Measurements from ENCODE around the gene PPP2R3B. TPM values are rescaled to one million over a fixed set of nuclear protein-coding genes. Genes with fewer than 3 reads are reported as not detected.

The PPP2R3B gene
- total and polyA plus RNA-seq, 2 donors (not counting 1 experiment from before 2014, with no cell fraction given) = 43.3 to 47.6 TPM

GRCh38 chrX:402857-403256 is 16.1 kb upstream of the PPP2R3B start:
- TF ChIP-seq EZH2 (IDR thresholded peaks at IDR 0.05; ENCODE audit: borderline replicate concordance, insufficient read depth, low read depth, low read length, poor library complexity, severe bottlenecking) (no peak), CTCF (IDR thresholded peaks at IDR 0.05) (no peak)
- Histone ChIP-seq H3K9ac (ENCODE audit: low read length) (no peak overlapping the region), H3K4me2 (replicated peaks; ENCODE audit: low read depth, low read length, poor library complexity, severe bottlenecking) (no peak overlapping the region), H3K27ac (ENCODE audit: low read length in 2 of 2) (no peak overlapping the region), H3K36me3 (replicated peaks in 1 of 2; ENCODE audit: control extremely low read depth in 1 of 2, control insufficient read depth in 1 of 2, extremely low read depth in 1 of 2, insufficient read depth in 2 of 2, low read length in 1 of 2) (no peaks in the 10 kb centered on the region), H3K4me3 (ENCODE audit: control extremely low read depth in 1 of 5, extremely low read depth in 1 of 5, insufficient read depth in 1 of 5, low read depth in 2 of 5, low read length in 4 of 5) (no peak overlapping the region), H3K9me3 (ENCODE audit: control extremely low read depth in 1 of 3, control insufficient read depth in 2 of 3, insufficient read depth in 1 of 3, low read length in 2 of 3) (peaks cover 0 to 9% (median 0%) of the 10 kb centered on the region in 3 donors), H2AFZ (ENCODE audit: insufficient read depth, low read depth, low read length, poor library complexity, severe bottlenecking) (no peak overlapping the region), H4K20me1 (ENCODE audit: control insufficient read depth, insufficient read depth, low read length, poor library complexity, severe bottlenecking) (no peaks in the 10 kb centered on the region), H3K79me2 (ENCODE audit: control insufficient read depth, insufficient read depth, low read length) (no peaks in the 10 kb centered on the region), H3K27me3 (replicated peaks in 1 of 4; ENCODE audit: control extremely low read depth in 1 of 4, control insufficient read depth in 3 of 4, insufficient read depth in 4 of 4, low read length in 3 of 4) (no peaks in the 10 kb centered on the region), H3K4me1 (ENCODE audit: control insufficient read depth in 2 of 2, insufficient read depth in 2 of 2, low read length in 2 of 2) (no peaks in the 10 kb centered on the region)
- DNase-seq = no peak
- ATAC-seq (ENCODE audit: low read depth) = no peak
- Mint-ChIP-seq H3K27ac (no peak overlapping the region), H3K27me3 (no peaks in the 10 kb centered on the region), H3K4me3 (no peak overlapping the region), H3K9me3 (ENCODE audit: insufficient read depth) (no peaks in the 10 kb centered on the region), H3K4me1 (no peaks in the 10 kb centered on the region)
- ChIA-PET CTCF (no interaction called here), POLR2A (no interaction called here)
- 94% methylated on average over 12 of the region's 12 CpGs for WGBS (ENCODE audit: insufficient coverage)
- intact Hi-C loops (cut with micrococcal nuclease) = no loop called here

- H3K27ac Mint-ChIP-seq = no peak overlapping the region
- Histone ChIP-seq H3K9me3 (ENCODE audit: control extremely low read depth in 1 of 3, control insufficient read depth in 2 of 3, insufficient read depth in 1 of 3, low read length in 2 of 3) (peaks cover 0 to under 1% (median 0%) of the 10 kb centered on the region in 3 donors), H4K20me1 (ENCODE audit: control insufficient read depth, insufficient read depth, low read length, poor library complexity, severe bottlenecking) (no peaks in the 10 kb centered on the region), H2AFZ (ENCODE audit: insufficient read depth, low read depth, low read length, poor library complexity, severe bottlenecking) (no peak overlapping the region), H3K9ac (ENCODE audit: low read length) (no peak overlapping the region), H3K4me2 (replicated peaks; ENCODE audit: low read depth, low read length, poor library complexity, severe bottlenecking) (no peak overlapping the region), H3K4me1 (ENCODE audit: control insufficient read depth in 2 of 2, insufficient read depth in 2 of 2, low read length in 2 of 2) (no peaks in the 10 kb centered on the region), H3K27me3 (replicated peaks in 1 of 4; ENCODE audit: control extremely low read depth in 1 of 4, control insufficient read depth in 3 of 4, insufficient read depth in 4 of 4, low read length in 3 of 4) (no peaks in the 10 kb centered on the region), H3K27ac (ENCODE audit: low read length in 2 of 2) (no peak overlapping the region), H3K36me3 (replicated peaks in 1 of 2; ENCODE audit: control extremely low read depth in 1 of 2, control insufficient read depth in 1 of 2, extremely low read depth in 1 of 2, insufficient read depth in 2 of 2, low read length in 1 of 2) (no peaks in the 10 kb centered on the region), H3K79me2 (ENCODE audit: control insufficient read depth, insufficient read depth, low read length) (no peaks in the 10 kb centered on the region), H3K4me3 (ENCODE audit: control extremely low read depth in 1 of 5, extremely low read depth in 1 of 5, insufficient read depth in 1 of 5, low read depth in 2 of 5, low read length in 4 of 5) (no peak overlapping the region)
- H3K9me3 Mint-ChIP-seq (ENCODE audit: insufficient read depth) = no peaks in the 10 kb centered on the region
- 84% methylated on average over 13 of the region's 15 CpGs for WGBS (ENCODE audit: insufficient coverage)
- H3K4me3 Mint-ChIP-seq = no peak overlapping the region
- DNase-seq = no peak
- ChIA-PET POLR2A (no interaction called here), CTCF (no interaction called here)
- H3K4me1 Mint-ChIP-seq = no peaks in the 10 kb centered on the region
- TF ChIP-seq CTCF (IDR thresholded peaks at IDR 0.05) = no peak
- no peak for TF ChIP-seq EZH2 (IDR thresholded peaks at IDR 0.05; ENCODE audit: borderline replicate concordance, insufficient read depth, low read depth, low read length, poor library complexity, severe bottlenecking)
- intact Hi-C loops (cut with micrococcal nuclease) = no loop called here
- no peak for ATAC-seq (ENCODE audit: low read depth)
- H3K27me3 Mint-ChIP-seq = no peaks in the 10 kb centered on the region
These were observed 13.6 kb upstream of the PPP2R3B start for GRCh38 chrX:400258-400657.
